ENCODE results near the gene ARSA. TPM values are rescaled to one million over a fixed set of nuclear protein-coding genes. Genes with fewer than 3 reads are reported as not detected.

The ARSA gene
- total RNA-seq, 1 experiment from 2014 or later, result 10.3 TPM

- H3K56ac ChIP-seq (ENCODE audit: insufficient read length, low read depth, low read length), result no peak within 1 kb of the TSS
- H3K4me1 ChIP-seq (ENCODE audit: insufficient read depth, low read length), result no peaks in the 10 kb centered on the region; the same call in 1 of the 2 replicates
- H4K8ac ChIP-seq (replicated peaks; ENCODE audit: insufficient read length, low read depth, low read length), result no peak within 1 kb of the TSS
- Mint-ChIP-seq H3K9me3 (peaks cover 0 to 2% of the 10 kb centered on the region in 2 experiments; a peak in 1 of 5 replicates), H3K4me1 (peaks cover 16 to 36% of the 10 kb centered on the region in 2 experiments), H3K4me3 (peak within 1 kb of the TSS; percentile 56 to 77), H3K27me3 (ENCODE audit: low read depth) (peaks cover 72% of the 10 kb centered on the region), H3K27ac (no peak within 1 kb of the TSS; a peak in 1 of 7 replicates), H3K36me3 (ENCODE audit: insufficient read depth in 1 of 3, low read depth in 3 of 3) (no peaks in the 10 kb centered on the region; a peak in 1 of 7 replicates)
- H3K23ac ChIP-seq (ENCODE audit: insufficient read length, low read depth, low read length), result no peak within 1 kb of the TSS
- H2AK5ac ChIP-seq (ENCODE audit: insufficient read length, low read length), result no peak within 1 kb of the TSS
- H3K79me1 ChIP-seq (ENCODE audit: insufficient read depth, low read depth, low read length, poor library complexity, severe bottlenecking), result no peaks in the 10 kb centered on the region
- H2AFZ ChIP-seq (ENCODE audit: low read length), result no peak within 1 kb of the TSS
- no CpG with 5 or more reads among the region's 23 CpGs for WGBS (ENCODE audit: extremely low coverage, insufficient read length, low lambda C conversion rate)
- peaks cover 6% of the 10 kb centered on the region; the same call in 1 of the 2 replicates for H3K27me3 ChIP-seq (ENCODE audit: insufficient read depth, low read length)
- DNase-seq, result no peak
- H3K4ac ChIP-seq (ENCODE audit: low read depth, low read length), result no peak within 1 kb of the TSS
- no peak within 1 kb of the TSS for H2BK120ac ChIP-seq (ENCODE audit: low read depth, low read length, poor library complexity, severe bottlenecking)
- no peaks in the 10 kb centered on the region for H4K20me1 ChIP-seq (ENCODE audit: control insufficient read depth, insufficient read depth, insufficient read length)
- H3K18ac ChIP-seq (ENCODE audit: insufficient read length, low read depth, low read length), result no peak within 1 kb of the TSS
- no peak within 1 kb of the TSS for H2BK12ac ChIP-seq (ENCODE audit: insufficient read length, low read depth, low read length)
- H4K91ac ChIP-seq (ENCODE audit: insufficient read length, low read depth, low read length), result no peak within 1 kb of the TSS
- peaks cover 8% of the 10 kb centered on the region for H3K23me2 ChIP-seq (ENCODE audit: insufficient read length, low read depth, low read length, poor library complexity, severe bottlenecking)
- no peaks in the 10 kb centered on the region for H3K9me3 ChIP-seq (ENCODE audit: control insufficient read depth, low read depth, low read length)
- no peak within 1 kb of the TSS for H3T11ph ChIP-seq (ENCODE audit: low read length)
- H3K14ac ChIP-seq (ENCODE audit: insufficient read depth, low read length), result no peak within 1 kb of the TSS
- no peak within 1 kb of the TSS for H2BK15ac ChIP-seq (ENCODE audit: low read depth, low read length)
- H3K79me2 ChIP-seq (ENCODE audit: insufficient read depth, low read length), result no peaks in the 10 kb centered on the region
- peak within 1 kb of the TSS; percentile 39 for H3K4me2 ChIP-seq (ENCODE audit: insufficient read depth, insufficient read length, low read length)
- no peak within 1 kb of the TSS for H4K5ac ChIP-seq (ENCODE audit: insufficient read length, low read depth, low read length)
- no peak within 1 kb of the TSS for H2BK20ac ChIP-seq (ENCODE audit: low read depth, low read length, poor library complexity, severe bottlenecking)
- no peak for TF ChIP-seq CTCF (conservative IDR thresholded peaks at IDR 0.05)
- no peak within 1 kb of the TSS for H2BK5ac ChIP-seq (ENCODE audit: insufficient read length, low read length)
- H3K9ac ChIP-seq (ENCODE audit: extremely low read depth, insufficient read length, low read length), result no peak within 1 kb of the TSS
- H3K27ac ChIP-seq (ENCODE audit: insufficient read length, low read depth, low read length), result no peak within 1 kb of the TSS
Observed at GRCh38 chr22:50672471-50673230, 44.7 kb upstream of the ARSA start, which contains the start of gene SHANK3. Gene SHANK3 (plus strand): TSS chr22:50672823.

Data from H9 (cell line).